ENCODE results near the gene GBGT1. TPM values are rescaled to one million over a fixed set of nuclear protein-coding genes. Genes with fewer than 3 reads are reported as not detected.

GBGT1 gene
- total and polyA plus RNA-seq, 9 donors: 3.9 to 43.3 (median 20.8) TPM

DNA sequence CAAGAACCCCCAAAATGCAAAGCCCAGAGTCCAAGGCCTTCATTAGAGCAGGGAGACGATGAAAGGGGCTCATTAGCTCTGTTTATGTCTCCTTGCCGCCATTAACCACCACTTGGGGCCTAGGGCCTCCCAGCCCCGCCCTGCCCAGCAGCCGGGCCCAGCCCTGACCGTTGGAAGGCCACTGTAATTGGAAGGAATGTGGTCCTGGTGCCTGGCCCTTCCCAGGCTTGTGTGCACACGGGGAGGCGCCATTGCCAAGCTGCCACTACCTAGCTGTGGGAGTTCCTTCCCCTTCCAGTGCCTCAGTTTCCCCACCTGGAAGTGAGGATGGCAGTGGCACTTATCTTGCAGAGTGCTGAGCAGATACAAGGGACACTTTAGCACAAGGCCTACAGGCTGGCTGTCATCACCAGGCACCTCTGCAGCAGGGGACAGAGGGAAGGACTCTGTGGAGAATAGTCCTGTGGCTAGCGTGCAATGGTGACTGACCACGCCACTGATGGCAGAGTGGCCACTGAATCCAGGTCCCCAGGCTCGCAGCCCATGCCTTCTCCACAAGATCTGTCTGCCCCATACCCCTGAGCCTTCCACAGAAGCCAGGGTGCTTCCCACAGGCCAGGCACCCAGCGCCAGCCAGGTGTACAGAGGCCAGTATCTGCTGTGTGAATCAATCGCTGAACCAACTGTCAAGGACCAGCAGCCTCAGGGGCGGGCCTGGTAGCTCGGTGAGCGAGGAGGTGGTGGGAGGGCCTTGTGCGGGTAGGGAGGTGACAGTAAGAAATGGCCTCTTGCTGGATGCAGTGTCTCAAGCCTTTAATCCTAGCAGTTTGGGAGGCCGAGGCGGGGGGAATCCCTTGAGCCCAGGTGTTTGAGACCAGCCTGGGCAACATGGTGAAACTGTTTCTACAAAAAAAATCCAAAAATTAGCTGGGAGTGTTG, 20.8 kb downstream of the GBGT1 start:
- Histone ChIP-seq H3K9me3 (no peaks in the 10 kb centered on the region), H3K36me3 (no peaks in the 10 kb centered on the region), H3K27ac (no peak overlapping the region), H3K4me1 (ENCODE audit: insufficient read depth) (peaks cover 14% of the 10 kb centered on the region), H3K27me3 (no peaks in the 10 kb centered on the region), H3K4me3 (no peak overlapping the region)
- TF ChIP-seq, protein P1, sequence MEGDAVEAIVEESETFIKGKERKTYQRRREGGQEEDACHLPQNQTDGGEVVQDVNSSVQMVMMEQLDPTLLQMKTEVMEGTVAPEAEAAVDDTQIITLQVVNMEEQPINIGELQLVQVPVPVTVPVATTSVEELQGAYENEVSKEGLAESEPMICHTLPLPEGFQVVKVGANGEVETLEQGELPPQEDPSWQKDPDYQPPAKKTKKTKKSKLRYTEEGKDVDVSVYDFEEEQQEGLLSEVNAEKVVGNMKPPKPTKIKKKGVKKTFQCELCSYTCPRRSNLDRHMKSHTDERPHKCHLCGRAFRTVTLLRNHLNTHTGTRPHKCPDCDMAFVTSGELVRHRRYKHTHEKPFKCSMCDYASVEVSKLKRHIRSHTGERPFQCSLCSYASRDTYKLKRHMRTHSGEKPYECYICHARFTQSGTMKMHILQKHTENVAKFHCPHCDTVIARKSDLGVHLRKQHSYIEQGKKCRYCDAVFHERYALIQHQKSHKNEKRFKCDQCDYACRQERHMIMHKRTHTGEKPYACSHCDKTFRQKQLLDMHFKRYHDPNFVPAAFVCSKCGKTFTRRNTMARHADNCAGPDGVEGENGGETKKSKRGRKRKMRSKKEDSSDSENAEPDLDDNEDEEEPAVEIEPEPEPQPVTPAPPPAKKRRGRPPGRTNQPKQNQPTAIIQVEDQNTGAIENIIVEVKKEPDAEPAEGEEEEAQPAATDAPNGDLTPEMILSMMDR (IDR thresholded peaks at IDR 0.05): no peak
- TF ChIP-seq EP300 (IDR thresholded peaks at IDR 0.05) (no peak), POLR2A (IDR thresholded peaks at IDR 0.05) (no peak)
- WGBS, 3 donors: 77 to 82% (median 82%) methylated on average over 15 to 18 of the region's 18 CpGs
- no peak for DNase-seq
- intact Hi-C loops (cut with DNase I): loop anchor here in 1 of 4 donors (10.0 kb wide), 1 partner anchor 98 kb away; no protein-coding TSS in a partner anchor

DNA sequence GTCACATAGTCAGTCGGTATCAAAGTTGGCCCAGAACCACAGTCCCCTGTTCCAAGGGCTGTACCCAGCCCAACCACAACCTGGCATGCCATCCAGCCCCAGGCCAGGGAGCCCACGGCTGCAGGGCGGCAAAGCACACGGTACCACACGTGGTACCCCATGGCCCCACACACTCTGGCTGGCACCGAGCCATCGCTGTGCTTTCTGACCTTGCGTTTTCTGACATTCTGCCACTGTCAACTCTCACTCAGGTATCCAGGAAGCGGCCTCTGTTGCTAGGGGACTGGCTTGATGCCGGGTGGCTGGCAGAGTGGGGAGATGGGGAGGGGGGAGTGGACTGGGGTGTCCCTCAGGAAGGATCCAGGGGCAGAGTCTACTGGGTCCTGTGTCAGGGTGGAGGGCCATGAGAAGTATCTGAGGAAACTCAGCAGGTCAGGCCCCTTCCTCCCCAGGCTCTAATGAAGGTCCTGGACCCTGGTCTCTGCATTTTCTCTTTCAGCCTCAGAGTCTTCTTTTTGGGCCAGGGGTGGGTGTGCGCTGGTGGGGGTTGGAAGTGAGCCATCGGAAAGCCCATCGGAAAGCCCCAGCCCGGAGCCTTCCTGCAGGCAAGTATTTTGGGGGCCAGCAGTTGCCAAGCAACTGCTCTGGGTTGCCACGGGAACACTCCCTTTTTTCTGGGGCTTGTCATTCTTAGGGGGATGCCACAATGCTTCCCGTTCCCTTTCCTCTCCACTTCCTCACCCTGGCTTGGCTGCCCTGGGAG, 21.7 kb downstream of the GBGT1 start:
- intact Hi-C loops (cut with DNase I): loop anchor here in 1 of 4 donors (10.0 kb wide), 1 partner anchor 97 kb away; no protein-coding TSS in a partner anchor
- no peak for DNase-seq
- Histone ChIP-seq H3K9me3 (no peaks in the 10 kb centered on the region), H3K27ac (no peak overlapping the region), H3K36me3 (no peaks in the 10 kb centered on the region), H3K4me3 (no peak overlapping the region), H3K4me1 (ENCODE audit: insufficient read depth) (peaks cover 11% of the 10 kb centered on the region), H3K27me3 (no peaks in the 10 kb centered on the region)
- WGBS, 3 donors: 69 to 73% (median 69%) methylated on average over 16 of the region's 16 CpGs
- TF ChIP-seq EP300 (IDR thresholded peaks at IDR 0.05) (no peak), POLR2A (IDR thresholded peaks at IDR 0.05) (no peak)
- TF ChIP-seq, protein P1 (IDR thresholded peaks at IDR 0.05): no peak

DNA sequence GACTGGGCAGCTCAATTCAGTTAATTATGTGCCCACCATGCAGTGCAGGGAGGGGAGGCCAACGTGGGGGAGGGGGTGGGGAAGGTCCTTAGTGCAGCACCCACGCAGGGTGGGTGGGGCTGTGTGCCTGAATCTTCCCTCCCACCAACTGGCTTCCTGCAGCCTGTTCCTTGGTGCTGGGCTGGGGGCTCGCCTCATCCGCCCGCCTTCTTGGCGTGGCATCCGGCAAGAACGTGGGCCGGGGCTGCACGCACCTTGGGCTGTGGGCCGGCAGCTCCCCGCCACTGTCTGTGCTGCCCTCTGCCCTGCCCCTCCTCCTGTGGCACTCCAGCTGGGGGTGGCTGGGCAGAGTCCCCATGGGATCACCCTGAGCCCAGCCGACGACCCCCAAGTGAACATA, 23.1 kb downstream of the GBGT1 start:
- WGBS, 3 donors: 78 to 80% (median 78%) methylated on average over 14 of the region's 14 CpGs
- TF ChIP-seq EP300 (IDR thresholded peaks at IDR 0.05): no peak
- TF ChIP-seq, protein P1 (IDR thresholded peaks at IDR 0.05): no peak
- TF ChIP-seq POLR2A (IDR thresholded peaks at IDR 0.05): no peak
- Histone ChIP-seq H3K4me3 (no peak overlapping the region), H3K27ac (no peak overlapping the region), H3K36me3 (no peaks in the 10 kb centered on the region), H3K27me3 (no peaks in the 10 kb centered on the region), H3K9me3 (no peaks in the 10 kb centered on the region), H3K4me1 (ENCODE audit: insufficient read depth) (peaks cover 11% of the 10 kb centered on the region)
- intact Hi-C loops (cut with DNase I): loop anchor here in 1 of 4 donors (10.0 kb wide), 1 partner anchor 96 kb away; no protein-coding TSS in a partner anchor
- DNase-seq: no peak

DNA sequence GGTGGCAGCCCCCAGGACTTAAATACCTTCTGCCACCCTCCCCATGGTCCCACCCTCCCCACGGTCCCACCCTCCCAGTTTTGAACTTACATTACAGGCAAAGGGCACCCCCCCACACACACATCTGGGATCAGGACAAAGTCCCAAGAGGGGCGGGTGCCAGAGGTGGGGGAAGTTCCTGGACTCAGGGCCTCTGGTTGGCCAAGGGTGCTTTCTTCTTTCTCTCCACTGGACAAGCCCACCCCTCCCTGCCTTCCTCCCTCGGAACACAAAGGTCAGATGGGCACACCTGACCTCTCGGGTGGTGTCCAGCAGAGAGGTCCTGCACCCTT, 23.6 kb downstream of the GBGT1 start:
- intact Hi-C loops (cut with DNase I): loop anchor here in 1 of 4 donors (10.0 kb wide), 1 partner anchor 95 kb away; no protein-coding TSS in a partner anchor
- TF ChIP-seq, protein P1 (IDR thresholded peaks at IDR 0.05): no peak
- TF ChIP-seq EP300 (IDR thresholded peaks at IDR 0.05) (no peak), POLR2A (IDR thresholded peaks at IDR 0.05) (no peak)
- Histone ChIP-seq H3K27me3 (no peaks in the 10 kb centered on the region), H3K4me3 (no peak overlapping the region), H3K4me1 (ENCODE audit: insufficient read depth) (peaks cover 16% of the 10 kb centered on the region), H3K9me3 (no peaks in the 10 kb centered on the region), H3K36me3 (no peaks in the 10 kb centered on the region), H3K27ac (no peak overlapping the region)
- 72 to 80% (median 76%) methylated on average over 4 of the region's 4 CpGs for WGBS, 3 donors
- DNase-seq: no peak
